Measurements from ENCODE around the gene TRIM6. TPM values are rescaled to one million over a fixed set of nuclear protein-coding genes. Genes with fewer than 3 reads are reported as not detected.
A peak's percentile ranks its signal among the peaks of the same experiment; 100 is the strongest.

TRIM6 gene
- total and polyA plus RNA-seq, 9 of the 15 experiments (the other 6 are each of a cell fraction or from before 2014, with no cell fraction given) = 5.0 to 11.8 (median 8.7) TPM

- TF ChIP-seq CHAMP1 (IDR thresholded peaks at IDR 0.05) = peak; percentile 60; the same call in 1 of the 2 replicates
- no peak for TF ChIP-seq RBM39 (optimal IDR thresholded peaks at IDR 0.05; ENCODE audit: low read depth, low read length)
- no peak for TF ChIP-seq HNRNPH1 (optimal IDR thresholded peaks at IDR 0.05; ENCODE audit: low read depth, low read length)
- TF ChIP-seq NEUROD1 (IDR thresholded peaks at IDR 0.05; ENCODE audit: borderline replicate concordance, low read depth, low read length, partially characterized antibody) = peak; percentile 68
- peak; percentile 92 for TF ChIP-seq TAL1 (IDR thresholded peaks at IDR 0.05)
- TF ChIP-seq MCM7 (IDR thresholded peaks at IDR 0.05) = no peak
- peak; percentile 66; the same call in 1 of the 2 replicates for TF ChIP-seq PHB2 (IDR thresholded peaks at IDR 0.05; ENCODE audit: low read depth)
- no peak for TF ChIP-seq CCAR2 (IDR thresholded peaks at IDR 0.05; ENCODE audit: low read depth, low read length)
- TF ChIP-seq PHF20 (IDR thresholded peaks at IDR 0.05; ENCODE audit: partially characterized antibody) = no peak
- no peak for TF ChIP-seq ELF1 (tag; IDR thresholded peaks at IDR 0.05)
- peak; percentile 94 for TF ChIP-seq NCOR1 (IDR thresholded peaks at IDR 0.05)
- TF ChIP-seq TRIM24 (IDR thresholded peaks at IDR 0.05) = peak; percentile 92 to 95
- TF ChIP-seq NBN (IDR thresholded peaks at IDR 0.05; ENCODE audit: low read depth) = peak; percentile 88; the same call in 1 of the 2 replicates
- TF ChIP-seq ELF2 (CRISPR knock-in tag; IDR thresholded peaks at IDR 0.05) = no peak
- TF ChIP-seq GABPB2 (CRISPR knock-in tag; conservative IDR thresholded peaks at IDR 0.05) = no peak
- TF ChIP-seq PML (IDR thresholded peaks at IDR 0.05; ENCODE audit: low read length) = peak; percentile 93
- TF ChIP-seq SREBF2 (CRISPR knock-in tag; IDR thresholded peaks at IDR 0.05) = no peak
- TF ChIP-seq RBM22 (IDR thresholded peaks at IDR 0.05; ENCODE audit: low read depth, low read length, poor library complexity, severe bottlenecking) = no peak
- peak; percentile 7 for TF ChIP-seq RBM25 (IDR thresholded peaks at IDR 0.05; ENCODE audit: low read depth, low read length, severe bottlenecking)
- TF ChIP-seq TBL1XR1 (IDR thresholded peaks at IDR 0.05; ENCODE audit: low read length in 2 of 2) = peak; percentile 74 to 93
- TF ChIP-seq MYNN (IDR thresholded peaks at IDR 0.05) = 0 out of 2 replicates have a peak, but pooled peaks have one; percentile 58
- no peak for TF ChIP-seq MYNN (CRISPR knock-in tag; IDR thresholded peaks at IDR 0.05)
- TF ChIP-seq ARID2 (IDR thresholded peaks at IDR 0.05) = no peak
- peak; percentile 88; the same call in 1 of the 2 replicates for TF ChIP-seq NCOA1 (IDR thresholded peaks at IDR 0.05; ENCODE audit: low read depth)
- TF ChIP-seq MXI1 (IDR thresholded peaks at IDR 0.05; ENCODE audit: low read depth, low read length) = peak; percentile 40; the same call in 1 of the 2 replicates
- no peak for TF ChIP-seq IRF2 (CRISPR knock-in tag; IDR thresholded peaks at IDR 0.05)
- TF ChIP-seq GABPB1 (CRISPR knock-in tag; IDR thresholded peaks at IDR 0.05) = 0 out of 2 replicates have a peak, but pooled peaks have one; percentile 36
- TF ChIP-seq ZNF384 (IDR thresholded peaks at IDR 0.05; ENCODE audit: low read depth, low read length) = no peak
- peak; percentile 95 for TF ChIP-seq TEAD4 (IDR thresholded peaks at IDR 0.05; ENCODE audit: low read length)
- TF ChIP-seq TEAD4 (CRISPR knock-in tag; IDR thresholded peaks at IDR 0.05; ENCODE audit: borderline replicate concordance) = no peak
- 0 out of 2 replicates have a peak, but pooled peaks have one; percentile 42 for TF ChIP-seq BHLHE40 (IDR thresholded peaks at IDR 0.05; ENCODE audit: low read length)
Observed at GRCh38 chr11:5596607-5597201, at the start of gene TRIM6 (continued).
